Liver (tissue), 9 donors: Measurements from ENCODE around the gene EDAR. TPM values are rescaled to one million over a fixed set of nuclear protein-coding genes. Genes with fewer than 3 reads are reported as not detected.
A peak's percentile ranks its signal among the peaks of the same experiment; 100 is the strongest.

Experiments
- DNase-seq: peaks from one replicate; pipeline ENCODE4 v3.0.0-alpha.2; 2017; ENCODE audit warnings: low spot score
- H3K27ac ChIP-seq, 2 donors: one replicate each; pipeline ENCODE4 v1.7.0; 2013; ENCODE audit warnings: inconsistent platforms in 2 of 2, low read length in 2 of 2, control low read depth in 1 of 2, low read depth in 1 of 2, mild to moderate bottlenecking in 1 of 2
- H3K27me3 ChIP-seq, 4 donors: one replicate each; pipeline versions ENCODE4 v1.6.1 to v1.7.0; 2013; ENCODE audit warnings: low read length in 3 of 4, inconsistent platforms in 1 of 4, mild to moderate bottlenecking in 1 of 4, moderate library complexity in 1 of 4; ENCODE audit not compliant: control insufficient read depth in 4 of 4, insufficient read depth in 4 of 4
- H3K36me3 ChIP-seq, 4 donors: one replicate each; pipeline versions ENCODE4 v1.6.1 to v1.7.0; 2013; ENCODE audit warnings: low read length in 3 of 4, mild to moderate bottlenecking in 3 of 4, low read depth in 1 of 4, moderate library complexity in 1 of 4; ENCODE audit not compliant: control insufficient read depth in 4 of 4, insufficient read depth in 3 of 4
- H3K4me1 ChIP-seq, 4 donors: one replicate each; pipeline versions ENCODE4 v1.6.1 to v1.7.0; 2013; ENCODE audit warnings: low read length in 3 of 4, mild to moderate bottlenecking in 3 of 4, moderate library complexity in 1 of 4; ENCODE audit not compliant: control insufficient read depth in 4 of 4, insufficient read depth in 4 of 4
- H3K4me3 ChIP-seq, 3 donors: one replicate each; pipeline versions ENCODE4 v1.6.1 to v1.7.0; 2013; ENCODE audit warnings: low read length in 3 of 3, control low read depth in 1 of 3, low read depth in 1 of 3, mild to moderate bottlenecking in 1 of 3
- H3K9ac ChIP-seq, 2 donors: one replicate each; pipeline ENCODE4 v1.7.0; 2013; ENCODE audit warnings: low read length in 2 of 2, mild to moderate bottlenecking in 2 of 2, moderate library complexity in 2 of 2, control low read depth in 1 of 2, low read depth in 1 of 2
- H3K9me3 ChIP-seq, 4 donors: one replicate each; pipeline versions ENCODE4 v1.6.1 to v1.7.0; 2013; ENCODE audit warnings: low read length in 3 of 4; ENCODE audit not compliant: control insufficient read depth in 4 of 4
- CTCF ChIP-seq: fragments of 150-350 bp; IDR thresholded peaks from 2 replicates; pipeline ENCODE4 v1.5.1; 2017; ENCODE audit warnings: improper control_type of control experiment, low read depth, low read length; ENCODE audit not compliant: missing input control
- EGR1 ChIP-seq, 2 donors: IDR thresholded peaks; 2 replicates each; pipeline ENCODE4 v1.6.1; 2016 to 2018; ENCODE audit warnings: antibody characterized with exemption in 2 of 2, low read depth in 2 of 2
- HNF4A ChIP-seq, 2 donors: conservative IDR thresholded peaks; 2 replicates each; pipeline ENCODE4 v1.6.1; 2016; ENCODE audit warnings: antibody characterized with exemption in 2 of 2, mild to moderate bottlenecking in 2 of 2
- NR2F2 ChIP-seq: IDR thresholded peaks from 2 replicates; pipeline ENCODE4 v1.6.1; 2016; ENCODE audit warnings: antibody characterized with exemption
- RXRA ChIP-seq, 2 donors: IDR thresholded peaks; 2 replicates each; pipeline ENCODE4 v1.6.1; 2017 to 2018; ENCODE audit warnings: antibody characterized with exemption in 2 of 2, mild to moderate bottlenecking in 1 of 2
- SP1 ChIP-seq: IDR thresholded peaks from 2 replicates; pipeline ENCODE4 v1.6.1; 2018; ENCODE audit warnings: antibody characterized with exemption, mild to moderate bottlenecking
- WGBS: extraction: QIAGEN DNeasy Blood & Tissue Kit; methylation state at CpG from one replicate; pipeline ENCODE4 v1.1.7; 2013; 5-methylcytosine and 5-hydroxymethylcytosine counted together
- polyA plus RNA-seq, 2 donors: library from polyadenylated mRNA; stranded (reverse) in 1 of 2; unstranded in 1 of 2; fragments of 200-250 nt in 1 of 2; fragments of >200 nt in 1 of 2; fragmentation: Nextera tagmentation in 1 of 2; extraction: Ambion mirVana in 1 of 2; gene quantifications; one replicate each; pipeline versions ENCODE4 v1.2.1 to v1.2.3, GENCODE V29; 2013 to 2015
- total RNA-seq, 2 donors: library from RNA; depleted of rRNA; stranded (reverse); fragments of >200 nt; gene quantifications; one replicate each; pipeline ENCODE4 v1.2.3, GENCODE V29; 2014
- TF ChIP-seq, protein P1 (sequence below): IDR thresholded peaks from 2 replicates; pipeline ENCODE4 v1.6.1; 2016; ENCODE audit warnings: antibody characterized with exemption, mild to moderate bottlenecking
- donor health status: healthy.
- donor health status: healthy.
- donor health status: healthy.
- donor health status: healthy.
- donor health status: healthy.

EDAR gene
- total and polyA plus RNA-seq, 4 donors, result 0.09 to 0.50 (median 0.10) TPM

DNA sequence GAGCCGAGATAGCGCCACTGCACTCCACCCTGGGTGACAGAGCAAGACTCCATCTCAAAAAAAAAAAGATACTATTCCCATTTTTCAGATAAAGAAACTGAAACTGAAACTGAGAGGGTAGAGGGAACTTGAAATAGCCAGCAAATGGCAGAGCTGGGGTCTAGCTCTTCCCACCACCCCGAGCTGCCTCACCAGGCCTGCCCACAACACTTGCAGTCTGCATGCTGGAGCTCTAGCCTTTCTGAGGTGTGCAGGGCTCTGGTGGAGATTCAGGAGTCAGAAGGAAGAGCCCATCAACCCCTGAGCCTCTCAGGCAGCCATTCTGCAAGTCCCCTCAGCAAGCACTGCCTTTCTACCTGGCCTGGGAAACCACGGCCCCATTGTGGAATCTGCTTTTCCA, 14.3 kb downstream of the EDAR start:
- no peak overlapping the region for H3K27ac ChIP-seq
- H3K4me1 ChIP-seq, result peaks cover 0 to 7% (median 3%) of the 10 kb centered on the region in 4 donors
- DNase-seq, result no peak
- 89% methylated on average over 4 of the region's 4 CpGs for WGBS
- no peaks in the 10 kb centered on the region for H3K27me3 ChIP-seq
- H3K36me3 ChIP-seq, result no peaks in the 10 kb centered on the region
- TF ChIP-seq CTCF, result no peak
- TF ChIP-seq SP1, result no peak
- TF ChIP-seq EGR1 (IDR thresholded peaks at IDR 0.05; ENCODE audit: low read depth in 2 of 2), result no peak
- no peak for TF ChIP-seq NR2F2
- H3K9ac ChIP-seq, result no peak overlapping the region
- H3K4me3 ChIP-seq, result no peak overlapping the region
- no peaks in the 10 kb centered on the region for H3K9me3 ChIP-seq

GRCh38 chr2:108972663-108973062, 16.4 kb downstream of the EDAR start:
- Histone ChIP-seq H3K4me1 (peaks cover 0 to 3% (median 0%) of the 10 kb centered on the region in 4 donors), H3K27me3 (no peaks in the 10 kb centered on the region), H3K36me3 (no peaks in the 10 kb centered on the region), H3K9me3 (no peaks in the 10 kb centered on the region), H3K27ac (no peak overlapping the region), H3K4me3 (no peak overlapping the region), H3K9ac (no peak overlapping the region)
- TF ChIP-seq, protein P1, sequence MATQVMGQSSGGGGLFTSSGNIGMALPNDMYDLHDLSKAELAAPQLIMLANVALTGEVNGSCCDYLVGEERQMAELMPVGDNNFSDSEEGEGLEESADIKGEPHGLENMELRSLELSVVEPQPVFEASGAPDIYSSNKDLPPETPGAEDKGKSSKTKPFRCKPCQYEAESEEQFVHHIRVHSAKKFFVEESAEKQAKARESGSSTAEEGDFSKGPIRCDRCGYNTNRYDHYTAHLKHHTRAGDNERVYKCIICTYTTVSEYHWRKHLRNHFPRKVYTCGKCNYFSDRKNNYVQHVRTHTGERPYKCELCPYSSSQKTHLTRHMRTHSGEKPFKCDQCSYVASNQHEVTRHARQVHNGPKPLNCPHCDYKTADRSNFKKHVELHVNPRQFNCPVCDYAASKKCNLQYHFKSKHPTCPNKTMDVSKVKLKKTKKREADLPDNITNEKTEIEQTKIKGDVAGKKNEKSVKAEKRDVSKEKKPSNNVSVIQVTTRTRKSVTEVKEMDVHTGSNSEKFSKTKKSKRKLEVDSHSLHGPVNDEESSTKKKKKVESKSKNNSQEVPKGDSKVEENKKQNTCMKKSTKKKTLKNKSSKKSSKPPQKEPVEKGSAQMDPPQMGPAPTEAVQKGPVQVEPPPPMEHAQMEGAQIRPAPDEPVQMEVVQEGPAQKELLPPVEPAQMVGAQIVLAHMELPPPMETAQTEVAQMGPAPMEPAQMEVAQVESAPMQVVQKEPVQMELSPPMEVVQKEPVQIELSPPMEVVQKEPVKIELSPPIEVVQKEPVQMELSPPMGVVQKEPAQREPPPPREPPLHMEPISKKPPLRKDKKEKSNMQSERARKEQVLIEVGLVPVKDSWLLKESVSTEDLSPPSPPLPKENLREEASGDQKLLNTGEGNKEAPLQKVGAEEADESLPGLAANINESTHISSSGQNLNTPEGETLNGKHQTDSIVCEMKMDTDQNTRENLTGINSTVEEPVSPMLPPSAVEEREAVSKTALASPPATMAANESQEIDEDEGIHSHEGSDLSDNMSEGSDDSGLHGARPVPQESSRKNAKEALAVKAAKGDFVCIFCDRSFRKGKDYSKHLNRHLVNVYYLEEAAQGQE, result no peak
- DNase-seq, result no peak
- 85% methylated on average over 6 of the region's 6 CpGs for WGBS

GRCh38 chr2:108971661-108972566, 17.1 kb downstream of the EDAR start:
- H3K27me3 ChIP-seq, result no peaks in the 10 kb centered on the region
- H3K27ac ChIP-seq, result no peak overlapping the region
- no peaks in the 10 kb centered on the region for H3K9me3 ChIP-seq
- H3K36me3 ChIP-seq, result no peaks in the 10 kb centered on the region
- no peak overlapping the region for H3K9ac ChIP-seq
- H3K4me1 ChIP-seq, result peaks cover 0 to 3% (median 0%) of the 10 kb centered on the region in 4 donors
- no peak for DNase-seq
- H3K4me3 ChIP-seq, result no peak overlapping the region
- WGBS, result 66% methylated on average over 22 of the region's 22 CpGs
- peak in 1 of 2 donors; percentile 35 for TF ChIP-seq HNF4A (conservative IDR thresholded peaks at IDR 0.05)
- no peak for TF ChIP-seq SP1
- no peak for TF ChIP-seq CTCF
- TF ChIP-seq RXRA (IDR thresholded peaks at IDR 0.05), result peak; percentile 12 to 69
